ENCODE measurements around the gene BLTP3B.

Gene BLTP3B

GRCh38 chr12:100163416-100164152, 20.9 kb upstream of the BLTP3B start:
- DNase-seq, result no peak

GRCh38 chr12:100159391-100160104, 16.9 kb upstream of the BLTP3B start:
- no peak for DNase-seq

- no peak for DNase-seq
Measured at GRCh38 chr12:100158535-100158934, 15.9 kb upstream of the BLTP3B start.

GRCh38 chr12:100157427-100157821, 14.8 kb upstream of the BLTP3B start:
- DNase-seq, result no peak

- no peak for DNase-seq
Measured at GRCh38 chr12:100156731-100157426, 14.2 kb upstream of the BLTP3B start.

GRCh38 chr12:100154474-100155247, 12.0 kb upstream of the BLTP3B start:
- DNase-seq, result peak; percentile 14

GRCh38 chr12:100153131-100153530, 10.5 kb upstream of the BLTP3B start:
- no peak for DNase-seq

- no peak for DNase-seq
Measured at GRCh38 chr12:100151769-100152168, 9.1 kb upstream of the BLTP3B start.

- DNase-seq, result no peak
Measured at GRCh38 chr12:100146252-100146651, 3.6 kb upstream of the BLTP3B start.

GRCh38 chr12:100145643-100146042, 3.0 kb upstream of the BLTP3B start:
- no peak for DNase-seq

- peak; percentile 17 for DNase-seq
Measured at GRCh38 chr12:100141998-100142850, 450 bp downstream of the BLTP3B start.

- no peak for DNase-seq
Measured at GRCh38 chr12:100141666-100141997, 1.0 kb downstream of the BLTP3B start.

GRCh38 chr12:100138803-100139098, 3.9 kb downstream of the BLTP3B start:
- DNase-seq, result no peak

GRCh38 chr12:100138048-100138802, 4.4 kb downstream of the BLTP3B start:
- DNase-seq, result no peak

GRCh38 chr12:100133200-100133599, 9.5 kb downstream of the BLTP3B start:
- no peak for DNase-seq

GRCh38 chr12:100128512-100128908, 14.2 kb downstream of the BLTP3B start:
- no peak for DNase-seq

- no peak for DNase-seq
Measured at GRCh38 chr12:100127766-100128511, 14.7 kb downstream of the BLTP3B start.

- DNase-seq, result no peak
Measured at GRCh38 chr12:100123316-100124095, 19.2 kb downstream of the BLTP3B start.

GRCh38 chr12:100120355-100120754, 22.3 kb downstream of the BLTP3B start:
- DNase-seq, result no peak

GRCh38 chr12:100115291-100115690, 27.4 kb downstream of the BLTP3B start:
- DNase-seq, result no peak
